Measurements from ENCODE around the gene LHFPL2. TPM values are rescaled to one million over a fixed set of nuclear protein-coding genes. Genes with fewer than 3 reads are reported as not detected.

The LHFPL2 gene
- total and polyA plus RNA-seq, 9 of the 15 experiments (the other 6 are each of a cell fraction or from before 2014, with no cell fraction given): 1.0 to 6.6 (median 4.6) TPM

DNA sequence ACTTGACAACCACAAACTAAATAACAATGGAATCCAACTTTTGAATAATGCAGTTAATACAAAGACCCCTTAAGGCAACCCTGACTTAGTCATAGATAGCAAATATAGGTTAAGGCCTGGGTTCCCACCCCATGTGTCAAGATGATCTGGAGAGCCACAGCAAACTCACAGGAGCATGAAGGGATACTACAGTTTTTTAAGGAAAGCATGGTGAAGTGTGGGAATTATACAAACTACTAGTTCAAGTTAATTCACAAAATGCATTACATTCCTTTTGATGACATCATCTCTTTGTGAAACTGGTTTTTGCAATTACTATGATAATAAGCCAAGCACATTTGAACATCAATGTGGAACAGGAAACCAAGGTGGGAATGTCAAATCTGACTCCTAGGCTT lies 50.6 kb downstream of the LHFPL2 start:
- Histone ChIP-seq H3K4me3 (no peak overlapping the region), H3K79me2 (ENCODE audit: control insufficient read depth, insufficient read depth, low read length) (no peaks in the 10 kb centered on the region), H3K27me3 (ENCODE audit: control insufficient read depth in 2 of 2, insufficient read depth in 2 of 2, low read length in 2 of 2) (no peaks in the 10 kb centered on the region), H3K9me1 (ENCODE audit: control insufficient read depth, insufficient read depth, low read length) (no peaks in the 10 kb centered on the region), H3K27ac (ENCODE audit: extremely low read depth, low read depth, low read length) (no peak overlapping the region), H3K4me2 (ENCODE audit: insufficient read depth, low read length) (no peak overlapping the region), H4K20me1 (replicated peaks; ENCODE audit: control insufficient read depth, insufficient read depth, low read length) (no peaks in the 10 kb centered on the region), H3K4me1 (replicated peaks in 1 of 2; ENCODE audit: control insufficient read depth in 2 of 2, insufficient read depth in 2 of 2, low read length in 2 of 2) (peaks cover 0 to 24% of the 10 kb centered on the region in 2 experiments; a peak in 3 of 5 replicates), H3K36me3 (ENCODE audit: control insufficient read depth, insufficient read depth, low read length) (no peaks in the 10 kb centered on the region), H2AFZ (ENCODE audit: low read depth, low read length) (no peak overlapping the region), H3K9me3 (replicated peaks; ENCODE audit: control insufficient read depth, insufficient read depth, low read depth, low read length) (no peaks in the 10 kb centered on the region), H3K9ac (ENCODE audit: insufficient read depth in 1 of 2, low read depth in 2 of 2, low read length in 2 of 2) (no peak overlapping the region)
- in situ Hi-C loops (cut with MboI) (no loop called here), intact Hi-C loops (cut with micrococcal nuclease) (no loop called here)
- TF ChIP-seq ATF7 (IDR thresholded peaks at IDR 0.05) (peak; percentile 29; the same call in 1 of the 2 replicates), JUND (IDR thresholded peaks at IDR 0.05; ENCODE audit: borderline replicate concordance, low read depth, low read length) (0 out of 2 replicates have a peak, but pooled peaks have one; percentile 14), JUND (tag; IDR thresholded peaks at IDR 0.05; ENCODE audit: borderline replicate concordance, low read depth, low read length) (peak; percentile 13; the same call in 1 of the 3 replicates), JUNB (CRISPR knock-in tag; conservative IDR thresholded peaks at IDR 0.05) (0 out of 2 replicates have a peak, but pooled peaks have one; percentile 29), SMARCC2 (IDR thresholded peaks at IDR 0.05; ENCODE audit: low read depth) (no peak), ZNF354B (CRISPR knock-in tag; IDR thresholded peaks at IDR 0.05) (no peak), ZBED1 (IDR thresholded peaks at IDR 0.05) (no peak)
- TF ChIP-seq, protein P1, sequence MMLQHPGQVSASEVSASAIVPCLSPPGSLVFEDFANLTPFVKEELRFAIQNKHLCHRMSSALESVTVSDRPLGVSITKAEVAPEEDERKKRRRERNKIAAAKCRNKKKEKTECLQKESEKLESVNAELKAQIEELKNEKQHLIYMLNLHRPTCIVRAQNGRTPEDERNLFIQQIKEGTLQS (IDR thresholded peaks at IDR 0.05): peak; percentile 75
- TF ChIP-seq, protein P1 (CRISPR knock-in tag; conservative IDR thresholded peaks at IDR 0.05): no peak
- ChIA-PET POLR2A (interaction anchor here (1.0 kb wide), 1 partner anchor 72 kb away, joined by 3 read pairs; no protein-coding TSS in a partner anchor), CTCF (ENCODE audit: low intra/inter-chr PET ratio) (no interaction called here)
- ATAC-seq: no peak
- no peak for FAIRE-seq
- no peak for DNase-seq (ENCODE audit: extremely low read depth in 1 of 4, low spot score in 3 of 4)
- no TSS peak for BruUV-seq (replicated peaks)

Measured in K562 (cell line).